Neural progenitor cell (in vitro differentiated cells): ENCODE data around the gene CHD2. TPM values are rescaled to one million over a fixed set of nuclear protein-coding genes. Genes with fewer than 3 reads are reported as not detected.

Experiments used
- DNase-seq: peaks from one replicate; pipeline ENCODE4 v3.0.0-alpha.2; 2016; ENCODE audit warnings: low spot score
- H2AFZ ChIP-seq: fragments of 200-600 bp; sonication (generic); replicated peaks from 2 replicates; pipeline ENCODE4 v1.6.1; 2016; ENCODE audit warnings: antibody characterized with exemption
- H3F3A ChIP-seq: fragments of 200-600 bp; sonication (generic); 2 replicates; pipeline ENCODE4 v1.6.1; 2016; ENCODE audit warnings: antibody characterized with exemption, low read depth
- H3K27ac ChIP-seq: fragments of 200-600 bp; sonication (generic); 2 replicates; pipeline ENCODE4 v1.5.1; 2016; ENCODE audit warnings: mild to moderate bottlenecking
- H3K27me3 ChIP-seq: fragments of 200-600 bp; sonication (generic); 2 replicates; pipeline ENCODE4 v1.6.1; 2016; ENCODE audit warnings: mild to moderate bottlenecking, moderate library complexity
- H3K36me3 ChIP-seq: fragments of 200-600 bp; sonication (generic); 2 replicates; pipeline ENCODE4 v1.5.1; 2016
- H3K4me1 ChIP-seq: fragments of 200-600 bp; sonication (generic); 2 replicates; pipeline ENCODE4 v1.6.1; 2016; ENCODE audit warnings: mixed run types
- H3K4me2 ChIP-seq: fragments of 200-600 bp; sonication (generic); 2 replicates; pipeline ENCODE4 v1.6.1; 2016
- H3K4me3 ChIP-seq: fragments of 200-600 bp; sonication (generic); 2 replicates; pipeline ENCODE4 v1.5.1; 2016
- H3K79me2 ChIP-seq: fragments of 200-600 bp; sonication (generic); 2 replicates; pipeline ENCODE4 v1.6.1; 2016; ENCODE audit warnings: low read depth
- H3K9ac ChIP-seq: fragments of 200-600 bp; sonication (generic); 2 replicates; pipeline ENCODE4 v1.6.1; 2016
- H3K9me3 ChIP-seq: fragments of 200-600 bp; sonication (generic); 2 replicates; pipeline ENCODE4 v1.5.1; 2016; ENCODE audit warnings: low read depth
- H4K20me1 ChIP-seq: fragments of 200-600 bp; sonication (generic); 2 replicates; pipeline ENCODE4 v1.6.1; 2016; ENCODE audit warnings: low read depth
- H3K27ac Mint-ChIP-seq: 3 replicates; pipeline ENCODE4 v1.8.0; 2021; ENCODE audit warnings: mixed read lengths
- H3K27me3 Mint-ChIP-seq: 2 replicates; pipeline ENCODE4 v1.8.0; 2022; ENCODE audit warnings: low read depth, mild to moderate bottlenecking, inconsistent platforms, moderate library complexity, mixed read lengths; ENCODE audit not compliant: insufficient read depth
- H3K36me3 Mint-ChIP-seq: 3 replicates; pipeline ENCODE4 v1.8.0; 2021; ENCODE audit warnings: mixed read lengths
- H3K4me1 Mint-ChIP-seq: 3 replicates; pipeline ENCODE4 v1.8.0; 2021; ENCODE audit warnings: mixed read lengths
- H3K4me3 Mint-ChIP-seq: 3 replicates; pipeline ENCODE4 v1.8.0; 2021; ENCODE audit warnings: mild to moderate bottlenecking, moderate library complexity, mixed read lengths
- H3K9me3 Mint-ChIP-seq: 3 replicates; pipeline ENCODE4 v1.8.0; 2020; ENCODE audit warnings: mixed read lengths
- CTCF ChIP-seq: fragments of 200-600 bp; sonication (generic); IDR thresholded peaks from 2 replicates; pipeline ENCODE4 v1.5.1; 2017; ENCODE audit warnings: antibody characterized with exemption, mild to moderate bottlenecking
- EZH2 ChIP-seq: fragments of 200-600 bp; sonication (generic); IDR thresholded peaks from 2 replicates; pipeline ENCODE4 v1.6.1; 2017; ENCODE audit warnings: antibody characterized with exemption, mild to moderate bottlenecking, moderate library complexity
- EZH2phosphoT487 ChIP-seq: fragments of 200-600 bp; sonication (generic); IDR thresholded peaks from 2 replicates; pipeline ENCODE4 v1.6.1; 2017; ENCODE audit warnings: antibody characterized with exemption
- total RNA-seq: library from RNA; depleted of rRNA; stranded (reverse); fragments of >200 nt; gene quantifications from 2 replicates; pipeline ENCODE4 v1.2.3, GENCODE V29; 2015; ENCODE audit warnings: low replicate concordance

The CHD2 gene
- total RNA-seq, 1 donor from 2014 or later, result 128 TPM

GRCh38 chr15:93063796-93064690 is 163.9 kb downstream of the CHD2 start:
- peaks cover 2% of the 10 kb centered on the region for H3K9me3 Mint-ChIP-seq
- H3K36me3 Mint-ChIP-seq, result peaks cover 32% of the 10 kb centered on the region
- H3K27ac Mint-ChIP-seq, result peak overlapping the region; percentile 87
- Histone ChIP-seq H3K27me3 (no peaks in the 10 kb centered on the region), H3K79me2 (peaks cover 98% of the 10 kb centered on the region), H3K27ac (peak overlapping the region; percentile 85), H4K20me1 (peaks cover 98% of the 10 kb centered on the region), H3K4me2 (peak overlapping the region; percentile 64), H3K4me1 (peaks cover 89% of the 10 kb centered on the region), H3K4me3 (no peak overlapping the region), H3K9me3 (no peaks in the 10 kb centered on the region), H3F3A (peaks cover 92% of the 10 kb centered on the region), H2AFZ (no peak overlapping the region), H3K36me3 (no peaks in the 10 kb centered on the region), H3K9ac (no peak overlapping the region)
- H3K4me3 Mint-ChIP-seq, result no peak overlapping the region
- DNase-seq, result no peak
- H3K4me1 Mint-ChIP-seq, result peaks cover 82% of the 10 kb centered on the region
- TF ChIP-seq EZH2phosphoT487 (no peak), EZH2 (no peak), CTCF (no peak)
- H3K27me3 Mint-ChIP-seq, result peaks cover 3% of the 10 kb centered on the region

GRCh38 chr15:93065641-93066045 is 165.5 kb downstream of the CHD2 start:
- Histone ChIP-seq H3K27ac (peak overlapping the region; percentile 85), H3K36me3 (peaks cover 6% of the 10 kb centered on the region), H3K4me2 (no peak overlapping the region), H3K4me3 (no peak overlapping the region), H3K79me2 (peaks cover 98% of the 10 kb centered on the region), H3K27me3 (no peaks in the 10 kb centered on the region), H4K20me1 (peaks cover 98% of the 10 kb centered on the region), H3K9ac (no peak overlapping the region), H3F3A (peaks cover 92% of the 10 kb centered on the region), H3K4me1 (peaks cover 89% of the 10 kb centered on the region), H3K9me3 (no peaks in the 10 kb centered on the region), H2AFZ (no peak overlapping the region)
- no peak for TF ChIP-seq EZH2phosphoT487
- no peak for TF ChIP-seq CTCF
- no peak for TF ChIP-seq EZH2
- Mint-ChIP-seq H3K4me3 (no peak overlapping the region), H3K4me1 (peaks cover 78% of the 10 kb centered on the region), H3K36me3 (peaks cover 37% of the 10 kb centered on the region), H3K27ac (no peak overlapping the region), H3K27me3 (peaks cover 3% of the 10 kb centered on the region), H3K9me3 (peaks cover 5% of the 10 kb centered on the region)
- DNase-seq, result no peak

- H3K4me1 ChIP-seq, result peaks cover 89% of the 10 kb centered on the region
Measured at GRCh38 chr15:93066224-93066681, 166.1 kb downstream of the CHD2 start.

More at GRCh38 chr15:93066224-93066681, 166.1 kb downstream of the CHD2 start:
- no peak for TF ChIP-seq EZH2phosphoT487
- no peak for TF ChIP-seq CTCF
- TF ChIP-seq EZH2, result no peak
- Histone ChIP-seq H3K9me3 (no peaks in the 10 kb centered on the region), H3K27me3 (no peaks in the 10 kb centered on the region), H3K36me3 (peaks cover 6% of the 10 kb centered on the region), H3K4me3 (no peak overlapping the region), H3K4me2 (no peak overlapping the region), H3F3A (peaks cover 92% of the 10 kb centered on the region), H3K27ac (peak overlapping the region; percentile 85), H4K20me1 (peaks cover 98% of the 10 kb centered on the region), H2AFZ (no peak overlapping the region), H3K9ac (no peak overlapping the region), H3K79me2 (peaks cover 98% of the 10 kb centered on the region)
- H3K4me1 Mint-ChIP-seq, result peaks cover 78% of the 10 kb centered on the region
- no peak for DNase-seq
- peaks cover 3% of the 10 kb centered on the region for H3K27me3 Mint-ChIP-seq
- H3K27ac Mint-ChIP-seq, result no peak overlapping the region
- H3K4me3 Mint-ChIP-seq, result no peak overlapping the region
- H3K9me3 Mint-ChIP-seq, result peaks cover 5% of the 10 kb centered on the region
- peaks cover 37% of the 10 kb centered on the region for H3K36me3 Mint-ChIP-seq
